DMS153 treated with DMSO at 0.1 percent for 48 hours (cell line): ENCODE measurements around the gene ACER3.
"Not testable (repeated sequence)": the region's sequence is repeated elsewhere in the genome, so short reads cannot be mapped to it uniquely, and the experiment has no call there.

Source experiments
- DNase-seq: peaks from one replicate; lab custom pipeline; 2025; ENCODE audit not compliant: unreplicated experiment; lab: John Stamatoyannopoulos, UW

Gene ACER3

GRCh38 chr11:76836613-76837291 is 24.0 kb upstream of the ACER3 start:
- peak; percentile 8 for DNase-seq

GRCh38 chr11:76837696-76838677 is 22.7 kb upstream of the ACER3 start:
- DNase-seq, result no peak

- no peak for DNase-seq
These were observed 22.0 kb upstream of the ACER3 start for GRCh38 chr11:76838678-76839068.

- no peak for DNase-seq
These were observed 21.4 kb upstream of the ACER3 start for GRCh38 chr11:76839311-76839710.

- DNase-seq, result no peak
These were observed 18.7 kb upstream of the ACER3 start for GRCh38 chr11:76841923-76842452.

- DNase-seq, result no peak
These were observed 16.8 kb upstream of the ACER3 start for GRCh38 chr11:76843907-76844306.

- no peak for DNase-seq
These were observed 16.2 kb upstream of the ACER3 start for GRCh38 chr11:76844511-76844910.

- no peak for DNase-seq
These were observed 15.6 kb upstream of the ACER3 start for GRCh38 chr11:76845069-76845468.

GRCh38 chr11:76846441-76846840 is 14.3 kb upstream of the ACER3 start:
- DNase-seq, result no peak

- DNase-seq, result no peak
These were observed 11.3 kb upstream of the ACER3 start for GRCh38 chr11:76849376-76849775.

- no peak for DNase-seq
These were observed 10.6 kb upstream of the ACER3 start for GRCh38 chr11:76850130-76850529.

- DNase-seq, result no peak
These were observed 9.9 kb upstream of the ACER3 start for GRCh38 chr11:76850815-76851214.

GRCh38 chr11:76854709-76855108 is 6.0 kb upstream of the ACER3 start:
- no peak for DNase-seq

GRCh38 chr11:76855670-76856069 is 5.0 kb upstream of the ACER3 start:
- DNase-seq, result not testable (repeated sequence)

GRCh38 chr11:76856106-76856505 is 4.6 kb upstream of the ACER3 start:
- DNase-seq, result no peak

- DNase-seq, result no peak
These were observed 4.1 kb upstream of the ACER3 start for GRCh38 chr11:76856571-76856970.

- no peak for DNase-seq
These were observed 2.8 kb upstream of the ACER3 start for GRCh38 chr11:76857781-76858410.

- DNase-seq, result no peak
These were observed 950 bp upstream of the ACER3 start for GRCh38 chr11:76859708-76860227.

- no peak for DNase-seq
These were observed 804 bp downstream of the ACER3 start for GRCh38 chr11:76861490-76861953.

GRCh38 chr11:76862794-76863193 is 2.1 kb downstream of the ACER3 start:
- not testable (repeated sequence) for DNase-seq

- no peak for DNase-seq
These were observed 2.6 kb downstream of the ACER3 start for GRCh38 chr11:76863196-76863777.
